HG03175 (cell line): ENCODE data around the gene POU5F2.

Experiments used
- ATAC-seq: cut with Tn5 transposase; IDR thresholded peaks from one replicate; pipeline ENCODE4 v1.9.1; 2021; ENCODE audit warnings: mild to moderate bottlenecking, moderate library complexity; ENCODE audit not compliant: unreplicated experiment

The POU5F2 gene

GRCh38 chr5:93741136-93741811, at the start of gene POU5F2:
POU5F2 (minus strand) TSS chr5:93741600; CDS start chr5:93741563, 37 bp downstream.
- ATAC-seq = no peak

GRCh38 chr5:93790401-93790800, 49.0 kb upstream of the POU5F2 start:
- no peak for ATAC-seq

GRCh38 chr5:93789173-93790067, 48.0 kb upstream of the POU5F2 start:
- ATAC-seq = no peak

- ATAC-seq = no peak
Observed at GRCh38 chr5:93787598-93787997, 46.2 kb upstream of the POU5F2 start.

GRCh38 chr5:93785475-93785874, 44.1 kb upstream of the POU5F2 start:
- no peak for ATAC-seq

- ATAC-seq = no peak
Observed at GRCh38 chr5:93782978-93783377, 41.6 kb upstream of the POU5F2 start.

- no peak for ATAC-seq
Observed at GRCh38 chr5:93777620-93778019, 36.2 kb upstream of the POU5F2 start.

GRCh38 chr5:93756372-93756771, 15.0 kb upstream of the POU5F2 start:
- ATAC-seq = no peak

- ATAC-seq = no peak
Observed at GRCh38 chr5:93755716-93756115, 14.3 kb upstream of the POU5F2 start.

GRCh38 chr5:93748875-93749397, 7.5 kb upstream of the POU5F2 start:
- no peak for ATAC-seq

GRCh38 chr5:93746406-93747056, 5.1 kb upstream of the POU5F2 start:
- no peak for ATAC-seq

- no peak for ATAC-seq
Observed at GRCh38 chr5:93736284-93736683, 5.1 kb downstream of the POU5F2 start.

- ATAC-seq = no peak
Observed at GRCh38 chr5:93735378-93735777, 6.0 kb downstream of the POU5F2 start.

- no peak for ATAC-seq
Observed at GRCh38 chr5:93731987-93732386, 9.4 kb downstream of the POU5F2 start.

- no peak for ATAC-seq
Observed at GRCh38 chr5:93726595-93726994, 14.8 kb downstream of the POU5F2 start.

- ATAC-seq = no peak
Observed at GRCh38 chr5:93724791-93725190, 16.6 kb downstream of the POU5F2 start.

- ATAC-seq = no peak
Observed at GRCh38 chr5:93723681-93724080, 17.7 kb downstream of the POU5F2 start.

- no peak for ATAC-seq
Observed at GRCh38 chr5:93723005-93723404, 18.4 kb downstream of the POU5F2 start.

GRCh38 chr5:93722588-93722987, 18.8 kb downstream of the POU5F2 start:
- ATAC-seq = no peak

- ATAC-seq = no peak
Observed at GRCh38 chr5:93721511-93721910, 19.9 kb downstream of the POU5F2 start.

- no peak for ATAC-seq
Observed at GRCh38 chr5:93721071-93721470, 20.3 kb downstream of the POU5F2 start.
